NCI-H2171 (cell line): Measurements from ENCODE around the gene GALNT10.

ENCODE experiments used
- DNase-seq: peaks from one replicate; lab custom pipeline; 2025; lab: John Stamatoyannopoulos, UW

Gene GALNT10

DNA sequence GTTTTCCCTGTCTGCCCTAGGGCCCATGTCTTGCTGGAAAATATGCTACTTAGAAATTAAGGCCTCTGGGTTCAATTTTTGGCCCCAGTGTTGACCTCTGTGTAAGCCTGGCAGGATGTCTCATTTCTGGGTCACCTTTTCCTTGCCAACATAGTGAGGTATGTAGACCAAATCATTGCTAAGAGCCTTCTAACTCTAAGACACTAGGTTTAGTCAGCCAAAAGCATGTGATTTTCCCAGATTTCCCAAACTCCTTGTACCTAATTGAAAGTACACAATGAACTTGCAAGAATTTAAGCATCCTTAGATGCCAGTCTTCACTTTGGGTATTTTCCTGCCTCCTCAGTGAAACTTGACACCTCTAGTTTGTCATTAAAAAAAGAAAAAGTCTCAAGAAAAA lies 77.0 kb downstream of the GALNT10 start:
- DNase-seq, result no peak

DNA sequence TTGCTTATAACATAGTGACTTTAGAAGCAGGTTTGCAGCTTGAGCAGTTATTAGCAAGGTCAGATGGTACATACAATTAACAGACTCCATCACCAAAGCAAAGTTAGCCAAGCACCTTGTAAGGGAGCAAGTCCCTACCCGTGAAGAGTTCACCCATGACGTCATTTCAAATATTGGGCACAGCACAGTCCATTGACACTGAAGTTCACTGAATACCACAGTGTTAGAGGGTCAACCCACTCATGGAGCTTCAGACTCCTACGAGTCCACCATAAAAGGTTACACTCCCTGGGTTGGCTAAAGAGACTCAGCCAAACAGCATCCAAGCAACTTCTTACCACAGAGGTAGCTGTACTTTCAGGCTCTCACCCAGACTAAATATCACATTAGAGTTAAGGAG lies 77.5 kb downstream of the GALNT10 start:
- DNase-seq, result no peak

DNA sequence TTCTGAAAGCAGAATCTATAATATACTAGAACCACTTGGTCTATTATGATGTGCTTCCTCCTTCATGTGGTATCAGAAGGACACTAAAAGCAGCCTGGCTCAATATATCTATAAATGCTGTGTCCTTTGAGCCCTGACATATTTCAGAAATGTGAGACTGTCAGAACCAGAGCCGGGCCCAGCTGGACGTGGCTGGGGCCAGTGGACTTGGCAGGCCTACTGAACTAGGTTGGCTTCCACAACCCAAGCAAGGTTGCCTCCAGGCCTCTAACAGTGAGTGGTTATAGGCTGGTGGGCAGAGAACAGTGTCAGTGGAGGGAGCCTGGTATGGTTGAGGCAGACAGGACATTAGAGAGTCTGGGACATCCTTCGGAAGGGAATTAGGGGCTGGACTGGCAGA lies 78.9 kb downstream of the GALNT10 start:
- no peak for DNase-seq

- no peak for DNase-seq
These were observed 80.9 kb downstream of the GALNT10 start for GRCh38 chr5:154271466-154271865.

DNA sequence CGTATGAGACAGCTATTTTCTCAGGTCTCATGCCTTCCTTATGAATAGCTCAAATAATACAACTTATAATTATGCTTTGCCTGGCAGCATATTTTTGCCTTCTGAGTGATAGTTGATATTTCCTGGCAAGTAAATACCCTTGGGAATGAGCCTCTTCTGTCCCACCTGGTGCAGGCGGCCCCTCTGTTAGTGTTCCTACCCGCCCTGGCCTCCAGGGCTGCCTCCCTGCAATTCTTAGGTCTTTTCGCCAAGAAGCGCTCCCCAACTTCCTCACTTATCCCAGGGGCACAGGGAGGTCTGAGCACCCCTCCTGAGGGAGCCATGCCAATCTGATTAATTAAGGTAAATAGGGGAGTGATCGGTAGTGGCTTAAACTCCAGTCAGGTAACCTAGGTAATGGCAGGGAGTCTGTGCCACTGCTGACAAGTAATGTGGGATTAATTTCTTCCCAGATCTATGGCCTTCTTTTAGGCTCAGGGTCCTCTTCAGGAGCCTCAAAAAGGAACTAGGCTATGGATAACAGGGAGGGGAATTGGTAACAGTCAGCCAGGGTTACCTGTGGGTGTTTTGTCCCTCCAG lies 81.5 kb downstream of the GALNT10 start:
- peak; percentile 48 for DNase-seq

- no peak for DNase-seq
These were observed 82.6 kb downstream of the GALNT10 start for GRCh38 chr5:154273028-154273617.

GRCh38 chr5:154273963-154274827 lies 83.7 kb downstream of the GALNT10 start:
- DNase-seq, result no peak

- DNase-seq, result no peak
These were observed 84.3 kb downstream of the GALNT10 start for GRCh38 chr5:154274828-154275185.

- DNase-seq, result no peak
These were observed 85.0 kb downstream of the GALNT10 start for GRCh38 chr5:154275566-154275965.

GRCh38 chr5:154276261-154276972 lies 85.9 kb downstream of the GALNT10 start:
- DNase-seq, result no peak

GRCh38 chr5:154276973-154277331 lies 86.4 kb downstream of the GALNT10 start:
- no peak for DNase-seq

GRCh38 chr5:154277499-154277898 lies 87.0 kb downstream of the GALNT10 start:
- no peak for DNase-seq

GRCh38 chr5:154278186-154278585 lies 87.7 kb downstream of the GALNT10 start:
- DNase-seq, result no peak

DNA sequence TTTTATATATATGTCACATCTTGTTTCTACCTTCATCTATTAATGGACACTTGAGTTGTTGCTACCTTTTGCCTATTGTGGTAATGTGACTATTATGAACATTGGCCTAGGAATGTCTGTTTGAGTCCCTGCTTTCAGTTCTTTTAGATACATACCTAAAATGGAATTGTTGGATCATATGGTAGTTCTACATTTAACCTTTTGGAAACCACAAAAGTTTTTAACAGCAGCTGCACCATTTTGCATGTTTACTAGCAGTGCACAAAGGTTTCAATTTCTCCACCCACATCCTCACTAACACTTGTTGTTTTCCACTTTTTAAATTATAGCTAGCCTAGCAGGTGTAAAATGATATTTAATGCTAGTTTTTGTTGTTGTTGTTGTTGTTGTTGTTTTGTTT lies 88.4 kb downstream of the GALNT10 start:
- no peak for DNase-seq

DNA sequence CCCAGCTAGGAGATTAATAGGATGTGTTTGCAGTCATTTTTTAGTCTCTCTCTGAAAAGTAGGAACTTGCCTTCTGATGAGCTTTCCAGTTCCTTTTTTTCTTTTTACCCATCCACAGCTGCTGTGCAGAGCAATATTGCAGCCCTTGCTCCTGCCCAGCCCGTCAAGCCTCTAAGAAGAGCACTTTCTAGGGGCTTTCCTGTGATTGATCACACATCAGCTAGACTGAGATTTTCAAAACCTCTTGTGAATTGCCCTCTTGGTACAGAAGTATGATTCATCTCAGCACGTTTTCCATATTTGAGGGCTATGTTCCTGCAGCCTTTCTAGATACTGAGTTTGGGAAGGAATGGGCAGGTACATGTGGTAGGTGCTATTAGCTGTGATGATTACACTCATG lies 93.9 kb downstream of the GALNT10 start:
- DNase-seq, result no peak

- DNase-seq, result no peak
These were observed 95.3 kb downstream of the GALNT10 start for GRCh38 chr5:154285661-154286408.

- DNase-seq, result no peak
These were observed 96.0 kb downstream of the GALNT10 start for GRCh38 chr5:154286557-154286956.

- no peak for DNase-seq
These were observed 96.6 kb downstream of the GALNT10 start for GRCh38 chr5:154287136-154287535.

- DNase-seq, result no peak
These were observed 97.6 kb downstream of the GALNT10 start for GRCh38 chr5:154288145-154288544.

DNA sequence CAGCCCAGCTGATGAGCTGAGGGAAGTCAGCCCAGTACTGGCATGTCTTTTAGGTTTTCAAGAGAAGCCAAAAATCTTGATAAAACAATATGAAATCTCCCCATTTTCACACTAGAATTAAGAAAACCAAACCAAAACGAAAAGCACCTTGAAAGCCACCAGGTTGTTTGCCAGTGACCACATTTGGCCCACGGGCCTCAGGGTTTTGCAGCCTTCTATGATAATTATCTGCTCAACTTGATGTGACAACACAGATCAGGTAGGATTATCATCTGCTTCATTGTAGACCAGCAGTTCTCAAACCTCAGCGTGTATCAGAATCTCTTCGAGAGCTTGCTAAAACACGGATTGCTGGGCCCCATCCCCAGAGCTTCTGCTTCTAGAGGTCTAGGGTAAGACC lies 101.4 kb downstream of the GALNT10 start:
- DNase-seq, result no peak

- DNase-seq, result no peak
These were observed 102.7 kb downstream of the GALNT10 start for GRCh38 chr5:154293219-154293618.

- no peak for DNase-seq
These were observed 105.0 kb downstream of the GALNT10 start for GRCh38 chr5:154295551-154295950.
